Neutrophil (primary cell): ENCODE results near the gene ATP6V1F.

Experiments
- H3K27ac ChIP-seq: fragments of 200-600 bp; sonication (generic); 2 replicates; pipeline ENCODE4 v1.5.1; 2016; ENCODE audit warnings: mild to moderate bottlenecking, moderate library complexity
- H3K27me3 ChIP-seq: fragments of 200-600 bp; sonication (generic); 2 replicates; pipeline ENCODE4 v1.6.0; 2016; ENCODE audit warnings: mild to moderate bottlenecking
- H3K36me3 ChIP-seq: fragments of 200-600 bp; sonication (generic); 2 replicates; pipeline ENCODE4 v1.5.1; 2017
- H3K4me1 ChIP-seq, 2 experiments: fragments of 200-600 bp in 1 of 2; sonication (generic) in 1 of 2; 1 replicate in 1 of 2; 2 replicates in 1 of 2; pipeline versions ENCODE4 v1.5.1 to v1.6.1; 2013 to 2016; ENCODE audit warnings: low read depth in 1 of 2, low read length in 1 of 2, mild to moderate bottlenecking in 1 of 2, moderate library complexity in 1 of 2; ENCODE audit not compliant: control insufficient read depth in 1 of 2, insufficient read depth in 1 of 2
- H3K4me3 ChIP-seq, 2 experiments: fragments of 200-600 bp in 1 of 2; sonication (generic) in 1 of 2; 1 replicate in 1 of 2; 2 replicates in 1 of 2; pipeline ENCODE4 v1.5.1; 2013 to 2016; ENCODE audit warnings: low read depth in 1 of 2, low read length in 1 of 2, mild to moderate bottlenecking in 1 of 2, moderate library complexity in 1 of 2
- H3K9me3 ChIP-seq: fragments of 200-600 bp; sonication (generic); 2 replicates; pipeline ENCODE4 v1.5.1; 2016
- TF ChIP-seq, protein P1 (sequence below): fragments of 200-600 bp; sonication (generic); IDR thresholded peaks from 2 replicates; pipeline ENCODE4 v1.5.1; 2016; ENCODE audit warnings: antibody characterized with exemption

Gene ATP6V1F

DNA sequence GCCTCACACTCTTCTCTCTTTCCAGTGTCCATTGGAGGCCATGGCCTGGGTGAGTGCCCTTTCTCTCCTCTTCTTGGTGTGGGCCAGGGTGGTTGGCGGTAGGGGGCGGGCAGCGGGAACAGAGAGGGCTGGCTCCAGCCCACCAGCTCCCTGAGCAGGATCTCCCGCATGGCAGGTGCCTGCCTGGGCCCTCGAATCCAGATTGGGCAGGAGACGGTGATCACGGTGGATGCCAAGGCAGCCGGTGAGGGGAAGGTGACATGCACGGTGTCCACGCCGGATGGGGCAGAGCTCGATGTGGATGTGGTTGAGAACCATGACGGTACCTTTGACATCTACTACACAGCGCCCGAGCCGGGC, 13.5 kb upstream of the ATP6V1F start:
- Histone ChIP-seq H3K9me3 (no peaks in the 10 kb centered on the region), H3K36me3 (no peaks in the 10 kb centered on the region), H3K27ac (no peak overlapping the region), H3K4me1 (no peaks in the 10 kb centered on the region), H3K4me3 (no peak overlapping the region), H3K27me3 (peaks cover 7% of the 10 kb centered on the region)
- TF ChIP-seq, protein P1, sequence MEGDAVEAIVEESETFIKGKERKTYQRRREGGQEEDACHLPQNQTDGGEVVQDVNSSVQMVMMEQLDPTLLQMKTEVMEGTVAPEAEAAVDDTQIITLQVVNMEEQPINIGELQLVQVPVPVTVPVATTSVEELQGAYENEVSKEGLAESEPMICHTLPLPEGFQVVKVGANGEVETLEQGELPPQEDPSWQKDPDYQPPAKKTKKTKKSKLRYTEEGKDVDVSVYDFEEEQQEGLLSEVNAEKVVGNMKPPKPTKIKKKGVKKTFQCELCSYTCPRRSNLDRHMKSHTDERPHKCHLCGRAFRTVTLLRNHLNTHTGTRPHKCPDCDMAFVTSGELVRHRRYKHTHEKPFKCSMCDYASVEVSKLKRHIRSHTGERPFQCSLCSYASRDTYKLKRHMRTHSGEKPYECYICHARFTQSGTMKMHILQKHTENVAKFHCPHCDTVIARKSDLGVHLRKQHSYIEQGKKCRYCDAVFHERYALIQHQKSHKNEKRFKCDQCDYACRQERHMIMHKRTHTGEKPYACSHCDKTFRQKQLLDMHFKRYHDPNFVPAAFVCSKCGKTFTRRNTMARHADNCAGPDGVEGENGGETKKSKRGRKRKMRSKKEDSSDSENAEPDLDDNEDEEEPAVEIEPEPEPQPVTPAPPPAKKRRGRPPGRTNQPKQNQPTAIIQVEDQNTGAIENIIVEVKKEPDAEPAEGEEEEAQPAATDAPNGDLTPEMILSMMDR: no peak

DNA sequence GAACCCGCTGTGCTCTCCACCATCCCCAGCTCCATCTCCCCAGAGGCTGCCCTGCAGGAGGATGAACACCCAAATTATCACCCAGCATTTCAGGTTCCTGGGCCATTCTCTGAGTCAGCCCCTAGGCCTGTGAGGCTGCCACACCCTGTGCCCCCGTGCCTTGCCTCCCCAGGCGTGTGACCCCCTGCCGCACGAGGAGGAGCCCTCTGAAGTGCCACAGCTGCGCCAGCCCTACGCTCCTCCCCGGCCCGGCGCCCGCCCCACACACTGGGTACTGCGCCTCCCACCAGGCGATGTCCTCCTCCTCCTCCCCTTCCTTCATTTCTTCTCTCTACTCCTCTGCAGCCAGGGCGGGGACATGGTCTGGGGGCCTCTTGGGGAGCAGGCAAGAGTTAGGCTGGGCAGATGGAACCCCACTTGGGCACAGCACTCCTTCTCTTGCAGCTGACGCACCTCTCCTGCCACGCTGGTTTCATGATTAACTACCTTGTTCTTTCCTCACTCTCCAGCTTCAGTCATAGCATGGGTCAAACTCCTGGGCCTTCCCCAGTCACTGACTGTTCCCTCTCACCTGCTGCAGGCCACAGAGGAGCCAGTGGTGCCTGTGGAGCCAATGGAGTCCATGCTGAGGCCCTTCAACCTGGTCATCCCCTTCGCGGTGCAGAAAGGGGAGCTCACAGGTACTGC, 12.7 kb upstream of the ATP6V1F start:
- H3K4me1 ChIP-seq: no peaks in the 10 kb centered on the region

DNA sequence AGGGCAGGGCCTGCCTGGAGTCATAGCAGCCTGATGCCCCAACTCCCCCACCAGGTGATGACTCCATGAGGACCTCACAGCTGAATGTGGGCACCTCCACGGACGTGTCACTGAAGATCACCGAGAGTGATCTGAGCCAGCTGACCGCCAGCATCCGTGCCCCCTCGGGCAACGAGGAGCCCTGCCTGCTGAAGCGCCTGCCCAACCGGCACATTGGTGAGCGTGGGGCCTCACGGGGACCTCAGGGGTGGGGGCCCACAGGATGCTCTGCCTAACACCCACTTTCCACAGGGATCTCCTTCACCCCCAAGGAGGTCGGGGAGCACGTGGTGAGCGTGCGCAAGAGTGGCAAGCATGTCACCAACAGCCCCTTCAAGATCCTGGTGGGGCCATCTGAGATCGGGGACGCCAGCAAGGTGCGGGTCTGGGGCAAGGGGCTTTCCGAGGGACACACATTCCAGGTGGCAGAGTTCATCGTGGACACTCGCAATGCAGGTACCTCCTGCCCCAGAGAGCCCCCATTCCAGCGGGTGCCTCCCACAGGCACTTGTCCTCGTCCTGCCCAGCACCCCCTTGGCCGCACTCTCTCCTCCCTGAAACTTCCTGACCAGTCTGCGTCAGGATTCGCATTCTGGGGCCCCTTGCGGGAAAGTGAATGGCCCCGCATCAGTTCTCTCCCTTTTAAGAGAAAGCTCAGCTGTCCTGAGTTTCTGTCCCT, 10.0 kb upstream of the ATP6V1F start:
- H3K4me1 ChIP-seq: no peaks in the 10 kb centered on the region
- no peak overlapping the region for H3K27ac ChIP-seq
- TF ChIP-seq, protein P1: no peak
- H3K9me3 ChIP-seq: no peaks in the 10 kb centered on the region
- peaks cover 19% of the 10 kb centered on the region for H3K27me3 ChIP-seq
- H3K36me3 ChIP-seq: no peaks in the 10 kb centered on the region
- H3K4me3 ChIP-seq: no peak overlapping the region

More for the DNA sequence above, 12.7 kb upstream of the ATP6V1F start:
- Histone ChIP-seq H3K9me3 (no peaks in the 10 kb centered on the region), H3K36me3 (no peaks in the 10 kb centered on the region), H3K27me3 (peaks cover 13% of the 10 kb centered on the region), H3K4me3 (no peak overlapping the region), H3K27ac (no peak overlapping the region)
- TF ChIP-seq, protein P1: no peak

DNA sequence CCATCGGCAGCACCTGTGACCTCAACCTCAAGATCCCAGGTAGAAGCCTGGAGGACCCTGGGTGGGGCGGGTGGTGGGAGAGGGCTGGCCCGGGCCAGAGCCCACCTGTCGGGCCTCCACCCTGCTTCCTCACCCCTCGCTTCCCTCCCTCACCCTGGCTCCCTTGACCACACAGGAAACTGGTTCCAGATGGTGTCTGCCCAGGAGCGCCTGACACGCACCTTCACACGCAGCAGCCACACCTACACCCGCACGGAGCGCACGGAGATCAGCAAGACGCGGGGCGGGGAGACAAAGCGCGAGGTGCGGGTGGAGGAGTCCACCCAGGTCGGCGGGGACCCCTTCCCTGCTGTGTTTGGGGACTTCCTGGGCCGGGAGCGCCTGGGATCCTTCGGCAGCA, 8.9 kb upstream of the ATP6V1F start:
- Histone ChIP-seq H3K36me3 (no peaks in the 10 kb centered on the region), H3K27ac (no peak overlapping the region), H3K4me1 (no peaks in the 10 kb centered on the region), H3K9me3 (no peaks in the 10 kb centered on the region), H3K27me3 (peaks cover 19% of the 10 kb centered on the region), H3K4me3 (no peak overlapping the region)
- TF ChIP-seq, protein P1: no peak

DNA sequence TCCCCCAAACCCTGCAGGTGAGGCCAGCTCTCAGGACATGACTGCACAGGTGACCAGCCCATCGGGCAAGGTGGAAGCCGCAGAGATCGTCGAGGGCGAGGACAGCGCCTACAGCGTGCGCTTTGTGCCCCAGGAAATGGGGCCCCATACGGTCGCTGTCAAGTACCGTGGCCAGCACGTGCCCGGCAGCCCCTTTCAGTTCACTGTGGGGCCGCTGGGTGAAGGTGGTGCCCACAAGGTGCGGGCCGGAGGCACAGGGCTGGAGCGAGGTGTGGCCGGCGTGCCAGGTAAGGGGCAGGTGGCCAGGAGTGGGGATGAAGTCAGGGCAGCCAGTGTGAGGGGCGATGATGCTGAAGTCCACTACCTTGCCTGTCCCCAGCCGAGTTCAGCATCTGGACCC, 8.3 kb upstream of the ATP6V1F start:
- TF ChIP-seq, protein P1: no peak
- H3K9me3 ChIP-seq: no peaks in the 10 kb centered on the region
- no peaks in the 10 kb centered on the region for H3K4me1 ChIP-seq
- H3K27me3 ChIP-seq: peaks cover 19% of the 10 kb centered on the region
- H3K36me3 ChIP-seq: no peaks in the 10 kb centered on the region
- no peak overlapping the region for H3K4me3 ChIP-seq
- H3K27ac ChIP-seq: no peak overlapping the region
